LHCN-M2 (cell line): ENCODE results near the gene DCTPP1. TPM values are rescaled to one million over a fixed set of nuclear protein-coding genes. Genes with fewer than 3 reads are reported as not detected.
"Not testable (repeated sequence)": the region's sequence is repeated elsewhere in the genome, so short reads cannot be mapped to it uniquely, and the experiment has no call there.

ENCODE experiments used
- DNase-seq: peaks from one replicate; pipeline ENCODE4 v3.0.0-alpha.2; 2012; ENCODE audit warnings: low read depth
- polyA plus RNA-seq: library from polyadenylated mRNA; unstranded; fragments of >200 nt; gene quantifications from one replicate; pipeline ENCODE4 v1.2.1, GENCODE V29; 2012; ENCODE audit warnings: missing spikeins
- total RNA-seq: library from RNA; depleted of rRNA; stranded (reverse); fragments of >200 nt; gene quantifications from 2 replicates; pipeline ENCODE4 v1.2.3, GENCODE V29; 2014; rRNA removed

Gene DCTPP1
- total RNA-seq: 31.7 and 33.6 TPM in 2 replicates
- 40.3 TPM for polyA plus RNA-seq

GRCh38 chr16:30429678-30430427 lies at the start of gene DCTPP1:
DCTPP1 (minus strand) TSS chr16:30430030; CDS start chr16:30429980, 50 bp downstream.
- DNase-seq: peak; percentile 98

- DNase-seq: no peak
These were observed 49.1 kb upstream of the DCTPP1 start for GRCh38 chr16:30478766-30479478.

- DNase-seq: not testable (repeated sequence)
These were observed 47.9 kb upstream of the DCTPP1 start for GRCh38 chr16:30477773-30478172.

GRCh38 chr16:30476991-30477390 lies 47.2 kb upstream of the DCTPP1 start:
- no peak for DNase-seq

- DNase-seq: no peak
These were observed 44.9 kb upstream of the DCTPP1 start for GRCh38 chr16:30474684-30475083.

GRCh38 chr16:30474074-30474452 lies 44.2 kb upstream of the DCTPP1 start:
- no peak for DNase-seq

GRCh38 chr16:30473231-30474073 lies 43.6 kb upstream of the DCTPP1 start:
- DNase-seq: no peak

- DNase-seq: no peak
These were observed 42.6 kb upstream of the DCTPP1 start, which contains the start of gene ITGAL for GRCh38 chr16:30472328-30472942. ITGAL (plus strand) TSS chr16:30472742; CDS start chr16:30472838, 96 bp downstream.

DNA sequence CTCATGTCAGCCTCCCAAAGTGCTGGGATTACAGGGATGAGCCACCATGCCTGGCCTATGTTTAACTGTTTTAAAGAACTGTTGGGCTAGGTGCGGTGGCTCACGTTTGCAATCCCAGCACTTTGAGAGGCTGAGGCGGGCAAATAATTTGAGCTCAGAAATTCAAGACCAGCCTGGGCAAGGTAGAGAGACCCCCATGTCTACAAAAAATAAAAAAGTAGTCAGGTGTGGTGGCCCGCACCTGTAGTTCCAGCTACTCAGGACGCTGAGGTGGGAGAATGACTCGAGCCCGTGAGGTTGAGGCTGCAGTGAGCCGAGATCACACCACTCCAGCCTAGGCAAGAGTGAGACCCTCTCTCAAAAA lies 40.8 kb upstream of the DCTPP1 start:
- no peak for DNase-seq

DNA sequence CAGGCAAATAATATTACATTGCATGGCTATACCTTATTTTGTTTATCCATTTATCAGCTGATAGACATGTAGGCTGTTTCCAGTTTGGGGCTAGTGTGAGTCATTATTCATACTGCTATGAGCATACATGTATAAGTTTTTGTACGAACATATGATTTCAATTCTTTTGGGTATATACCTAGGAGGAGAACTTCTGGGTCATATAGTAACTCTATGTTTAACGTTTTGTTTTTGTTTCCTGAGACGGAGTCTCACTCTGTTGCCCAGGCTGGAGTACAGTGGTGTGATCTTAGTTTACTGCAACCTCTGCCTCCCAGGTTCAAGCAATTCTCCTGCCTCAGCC lies 40.3 kb upstream of the DCTPP1 start:
- DNase-seq: no peak

DNA sequence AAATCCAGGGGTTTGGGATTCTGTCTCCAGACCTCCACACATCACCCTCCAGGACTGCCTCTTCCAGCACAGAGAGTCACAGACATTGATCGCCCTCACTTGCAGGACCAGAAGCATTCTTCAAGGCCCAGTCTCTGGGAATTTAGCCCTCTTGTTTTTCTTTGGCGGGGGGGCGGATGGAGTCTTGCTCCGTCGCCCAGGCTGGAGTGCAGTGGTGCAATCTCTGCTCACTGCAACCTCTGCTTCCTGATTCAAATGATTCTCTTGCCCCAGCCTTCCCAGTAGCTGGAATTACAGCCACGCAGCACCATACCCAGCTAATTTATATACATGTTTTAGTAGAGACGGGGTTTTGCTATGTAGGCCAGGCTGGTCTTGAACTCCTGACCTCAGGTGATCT lies 34.2 kb upstream of the DCTPP1 start:
- DNase-seq: no peak

DNA sequence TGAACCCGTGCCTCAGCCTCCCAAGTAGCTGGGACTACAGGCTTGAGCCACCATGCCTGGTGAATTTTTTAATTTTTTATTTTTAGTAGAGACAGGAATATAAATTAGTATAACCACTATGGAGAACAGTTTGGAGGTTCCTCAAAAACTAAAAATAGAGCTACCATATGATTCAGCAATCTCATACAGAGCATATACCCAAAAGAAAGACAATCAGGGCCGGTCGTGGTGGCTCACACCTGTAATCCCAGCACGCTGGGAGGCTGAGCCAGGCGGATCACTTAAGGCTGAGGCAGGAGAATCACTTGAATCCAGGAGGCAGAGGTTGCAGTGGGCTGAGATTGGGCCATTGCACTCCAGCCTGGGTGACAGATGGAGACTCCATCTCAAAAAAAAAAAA lies 31.6 kb upstream of the DCTPP1 start:
- not testable (repeated sequence) for DNase-seq

DNA sequence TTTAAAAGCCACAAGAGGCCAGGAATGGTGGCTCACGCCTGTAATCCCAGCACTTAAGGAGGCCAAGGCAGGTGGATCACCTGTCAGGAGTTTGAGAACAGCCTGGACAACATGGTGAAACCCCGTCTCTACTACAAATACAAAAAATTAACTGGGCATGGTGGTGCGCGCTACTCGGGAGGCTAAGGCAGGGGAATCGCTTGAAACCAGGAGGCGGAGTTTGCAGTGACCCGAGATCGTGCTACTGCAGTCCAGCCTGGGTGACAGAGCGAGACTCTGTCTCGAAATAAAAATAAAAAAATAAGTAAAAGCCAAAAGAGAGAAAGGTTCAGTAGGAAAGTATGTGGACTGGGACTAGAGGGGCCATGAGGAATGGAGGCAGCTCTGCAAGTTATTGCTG lies 29.6 kb upstream of the DCTPP1 start:
- DNase-seq: no peak

- DNase-seq: no peak
These were observed 28.9 kb upstream of the DCTPP1 start for GRCh38 chr16:30458561-30459394.

GRCh38 chr16:30457743-30458560 lies 28.1 kb upstream of the DCTPP1 start:
- no peak for DNase-seq

DNA sequence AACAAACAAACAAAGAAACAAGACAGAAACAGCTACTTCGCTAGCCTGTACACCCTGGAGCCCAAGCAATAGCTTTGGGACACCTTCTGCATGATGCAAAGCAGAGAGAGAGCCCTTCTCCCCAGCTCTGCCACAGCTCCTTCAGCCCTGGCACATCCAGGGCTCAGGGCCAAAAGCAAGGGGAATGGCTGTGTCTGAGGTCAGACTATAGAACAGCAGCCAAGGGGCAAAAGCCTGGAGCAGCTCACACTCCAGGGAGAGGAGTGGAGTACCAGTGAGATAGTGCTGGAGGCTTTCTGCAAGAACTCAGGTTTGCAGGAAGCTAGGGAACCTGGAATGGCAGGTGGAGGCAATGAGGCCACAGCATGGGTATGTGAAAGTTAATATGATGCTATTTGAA lies 27.4 kb upstream of the DCTPP1 start:
- no peak for DNase-seq

- no peak for DNase-seq
These were observed 26.5 kb upstream of the DCTPP1 start for GRCh38 chr16:30456302-30456701.

- DNase-seq: not testable (repeated sequence)
These were observed 23.1 kb upstream of the DCTPP1 start for GRCh38 chr16:30452709-30453580.

DNA sequence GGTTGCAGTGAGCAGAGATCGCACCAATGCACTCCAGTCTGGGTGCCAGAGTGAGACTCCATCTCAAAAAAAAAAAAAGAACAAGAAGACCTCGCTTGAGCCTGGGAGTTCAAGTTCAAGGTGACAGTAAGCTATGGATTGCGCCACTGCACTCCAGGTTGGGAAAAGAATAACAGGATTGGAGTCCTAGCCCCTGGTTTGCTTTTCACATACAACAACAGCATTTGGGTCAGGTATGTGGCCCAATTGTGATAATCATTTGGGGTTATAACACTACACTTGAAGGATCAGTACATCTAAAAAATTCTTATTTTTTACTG lies 19.2 kb upstream of the DCTPP1 start:
- no peak for DNase-seq
